CD14-positive monocyte (primary cell): ENCODE measurements around the gene FRS2. TPM values are rescaled to one million over a fixed set of nuclear protein-coding genes. Genes with fewer than 3 reads are reported as not detected.

ENCODE experiments used
- DNase-seq, 3 donors: peaks; one replicate each; pipeline ENCODE4 v3.0.0-alpha.2; 2011 to 2022
- H2AFZ ChIP-seq: 2 replicates; pipeline ENCODE4 v1.6.0; 2012; ENCODE audit warnings: mild to moderate bottlenecking, low read depth, low read length, inconsistent platforms; ENCODE audit not compliant: insufficient read depth, poor library complexity, severe bottlenecking
- H3K27ac ChIP-seq, 2 donors: 1 replicate in 1 of 2; 2 replicates in 1 of 2; pipeline ENCODE4 v1.5.1; 2012 to 2013; ENCODE audit warnings: low read length in 2 of 2, control low read depth in 1 of 2, inconsistent platforms in 1 of 2, low read depth in 1 of 2, mild to moderate bottlenecking in 1 of 2
- H3K27me3 ChIP-seq, 2 donors: one replicate each; pipeline versions ENCODE4 v1.6.0 to v1.6.1; 2011 to 2013; ENCODE audit warnings: low read length in 2 of 2; ENCODE audit not compliant: control insufficient read depth in 2 of 2, insufficient read depth in 2 of 2
- H3K36me3 ChIP-seq, 2 donors: replicated peaks in 1 of 2; 1 replicate in 1 of 2; 2 replicates in 1 of 2; pipeline versions ENCODE4 v1.5.1 to v1.6.1; 2012 to 2013; ENCODE audit warnings: low read length in 2 of 2, control low read depth in 1 of 2, inconsistent platforms in 1 of 2, mild to moderate bottlenecking in 1 of 2; ENCODE audit not compliant: insufficient read depth in 2 of 2, control insufficient read depth in 1 of 2
- H3K4me1 ChIP-seq, 2 donors: 1 replicate in 1 of 2; 2 replicates in 1 of 2; pipeline versions ENCODE4 v1.5.1 to v1.6.1; 2012 to 2013; ENCODE audit warnings: low read length in 2 of 2, control low read depth in 1 of 2, inconsistent platforms in 1 of 2, mild to moderate bottlenecking in 1 of 2, moderate library complexity in 1 of 2; ENCODE audit not compliant: insufficient read depth in 2 of 2, control insufficient read depth in 1 of 2
- H3K4me2 ChIP-seq: replicated peaks from 2 replicates; pipeline ENCODE3; 2012; ENCODE audit warnings: low read length, moderate library complexity, mild to moderate bottlenecking; ENCODE audit not compliant: poor library complexity, severe bottlenecking; ENCODE audit errors: extremely low read depth
- H3K4me3 ChIP-seq, 3 experiments: fragments of 200-600 bp in 1 of 3; sonication (generic) in 1 of 3; replicated peaks in 1 of 3; 1 replicate in 2 of 3; 2 replicates in 1 of 3; pipeline ENCODE4 v1.5.1; 2011 to 2013; ENCODE audit warnings: low read length in 3 of 3, mild to moderate bottlenecking in 3 of 3, control low read depth in 2 of 3, low read depth in 2 of 3, inconsistent platforms in 1 of 3, moderate library complexity in 1 of 3
- H3K79me2 ChIP-seq: 2 replicates; pipeline ENCODE4 v1.6.0; 2012; ENCODE audit warnings: mild to moderate bottlenecking, control low read depth, inconsistent platforms, low read length, moderate library complexity; ENCODE audit not compliant: insufficient read depth
- H3K9ac ChIP-seq: 2 replicates; pipeline ENCODE4 v1.6.0; 2017; ENCODE audit warnings: low read length, mild to moderate bottlenecking; ENCODE audit not compliant: insufficient read depth, poor library complexity, severe bottlenecking
- H3K9me3 ChIP-seq, 2 donors: replicated peaks in 1 of 2; 1 replicate in 1 of 2; 2 replicates in 1 of 2; pipeline versions ENCODE4 v1.5.1 to v1.6.1; 2012 to 2013; ENCODE audit warnings: low read length in 2 of 2, control low read depth in 1 of 2; ENCODE audit not compliant: control insufficient read depth in 1 of 2, insufficient read depth in 1 of 2
- H4K20me1 ChIP-seq: 2 replicates; pipeline ENCODE4 v1.6.0; 2012; ENCODE audit warnings: mild to moderate bottlenecking, low read length, control low read depth, moderate library complexity; ENCODE audit not compliant: insufficient read depth
- H3K27ac Mint-ChIP-seq, 7 donors: one replicate each; pipeline ENCODE4 v1.8.0; 2020; ENCODE audit warnings: mild to moderate bottlenecking in 7 of 7, mixed read lengths in 7 of 7, moderate library complexity in 6 of 7, inconsistent platforms in 2 of 7
- H3K27me3 Mint-ChIP-seq, 3 donors: one replicate each; pipeline ENCODE4 v1.8.0; 2021 to 2022; ENCODE audit warnings: low read depth in 3 of 3, mild to moderate bottlenecking in 3 of 3, mixed read lengths in 3 of 3, moderate library complexity in 3 of 3, inconsistent platforms in 1 of 3
- H3K36me3 Mint-ChIP-seq, 2 donors: one replicate each; pipeline ENCODE4 v1.8.0; 2020; ENCODE audit warnings: mixed read lengths in 2 of 2, inconsistent platforms in 1 of 2, mild to moderate bottlenecking in 1 of 2
- H3K4me1 Mint-ChIP-seq: one replicate; pipeline ENCODE4 v1.8.0; 2020; ENCODE audit warnings: mild to moderate bottlenecking, mixed read lengths
- H3K4me3 Mint-ChIP-seq, 2 donors: one replicate each; pipeline ENCODE4 v1.8.0; 2020; ENCODE audit warnings: mild to moderate bottlenecking in 2 of 2, mixed read lengths in 2 of 2, moderate library complexity in 1 of 2
- H3K9me3 Mint-ChIP-seq, 7 donors: one replicate each; pipeline ENCODE4 v1.8.0; 2020 to 2022; ENCODE audit warnings: mixed read lengths in 7 of 7, mild to moderate bottlenecking in 6 of 7, moderate library complexity in 6 of 7, inconsistent platforms in 2 of 7
- CTCF ChIP-seq: fragments of 200-600 bp; IDR thresholded peaks from one replicate; pipeline ENCODE4 v1.8.0; 2022; ENCODE audit warnings: antibody characterized with exemption, mild to moderate bottlenecking
- WGBS: methylation state at CpG from one replicate; pipeline ENCODE4 v1.1.5; 2013; ENCODE audit warnings: missing lambda C conversion rate; ENCODE audit not compliant: insufficient coverage; 5-methylcytosine and 5-hydroxymethylcytosine counted together
- intact Hi-C, 2 donors: fragments of 100-400 bp; cut with micrococcal nuclease; formaldehyde crosslinking; loops; one replicate each; pipeline versions ENCODE4 v1.15.0 to v1.15.1; 2023
- polyA plus RNA-seq, 3 donors: library from polyadenylated mRNA; depleted of rRNA in 1 of 3; unstranded in 2 of 3; stranded (reverse) in 1 of 3; fragments of 300-500 nt in 2 of 3; fragments of >200 nt in 1 of 3; fragmentation: Illumina TruSeq in 2 of 3; gene quantifications; 1 replicate in 2 of 3; 2 replicates in 1 of 3; pipeline ENCODE4 v1.2.3, GENCODE V29; 2012 to 2021

Gene FRS2
- polyA plus RNA-seq, 3 donors: 6.8 to 13.6 (median 13.0) TPM

GRCh38 chr12:69550569-69551350 lies 80.6 kb downstream of the FRS2 start:
- H3K27ac Mint-ChIP-seq: no peak overlapping the region
- Histone ChIP-seq H3K4me3 (no peak overlapping the region), H3K4me1 (no peaks in the 10 kb centered on the region), H3K27me3 (no peaks in the 10 kb centered on the region), H3K4me2 (no peak overlapping the region), H2AFZ (no peak overlapping the region), H3K27ac (no peak overlapping the region), H3K9me3 (no peaks in the 10 kb centered on the region), H3K9ac (no peak overlapping the region), H3K79me2 (no peaks in the 10 kb centered on the region), H3K36me3 (no peaks in the 10 kb centered on the region), H4K20me1 (peaks cover 2% of the 10 kb centered on the region)
- H3K27me3 Mint-ChIP-seq: no peaks in the 10 kb centered on the region
- no peak overlapping the region for H3K4me3 Mint-ChIP-seq
- WGBS: no CpG with 5 or more reads among the region's 8 CpGs
- no peak for DNase-seq
- H3K36me3 Mint-ChIP-seq: peaks cover 0 to 3% of the 10 kb centered on the region in 2 donors
- intact Hi-C loops: no loop called here
- TF ChIP-seq CTCF: no peak
- H3K9me3 Mint-ChIP-seq: no peaks in the 10 kb centered on the region
- H3K4me1 Mint-ChIP-seq: no peaks in the 10 kb centered on the region

GRCh38 chr12:69553628-69554248 lies 83.5 kb downstream of the FRS2 start:
- no peak for DNase-seq
- Mint-ChIP-seq H3K4me3 (no peak overlapping the region), H3K27me3 (no peaks in the 10 kb centered on the region), H3K36me3 (peaks cover 0 to 8% of the 10 kb centered on the region in 2 donors), H3K4me1 (no peaks in the 10 kb centered on the region), H3K9me3 (no peaks in the 10 kb centered on the region), H3K27ac (peak overlapping the region in 2 of 7 donors; percentile 47 to 53)
- H3K36me3 ChIP-seq: no peaks in the 10 kb centered on the region
- no peaks in the 10 kb centered on the region for H3K27me3 ChIP-seq
- H3K27ac ChIP-seq: no peak overlapping the region
- H3K9me3 ChIP-seq: no peaks in the 10 kb centered on the region
- no peak overlapping the region for H3K9ac ChIP-seq
- WGBS: no CpG with 5 or more reads among the region's 2 CpGs
- intact Hi-C loops: no loop called here
- H3K4me1 ChIP-seq: no peaks in the 10 kb centered on the region
- no peaks in the 10 kb centered on the region for H3K79me2 ChIP-seq
- no peak overlapping the region for H3K4me2 ChIP-seq
- no peak for TF ChIP-seq CTCF
- peaks cover 16% of the 10 kb centered on the region for H4K20me1 ChIP-seq
- H2AFZ ChIP-seq: no peak overlapping the region
- H3K4me3 ChIP-seq: no peak overlapping the region
